HL-60/S4 treated with phorbol 12-myristate 13-acetate at 8.2 ng/mL for 4 days and 3 days (cell line): ENCODE measurements around the gene MID1.

ENCODE experiments used
- in situ Hi-C: fragments of 300-500 bp; cut with MboI; formaldehyde crosslinking; loops from 2 replicates; pipeline ENCODE4 v1.15.0; 2022; ENCODE audit warnings: low sequenced_read_pairs

Gene MID1

GRCh38 chrX:10505726-10506125 is 114.7 kb downstream of the MID1 start:
- in situ Hi-C loops, result no loop called here

- in situ Hi-C loops, result no loop called here
Observed at GRCh38 chrX:10502961-10503360, 117.4 kb downstream of the MID1 start.

GRCh38 chrX:10501611-10502010 is 118.8 kb downstream of the MID1 start:
- in situ Hi-C loops, result no loop called here

- in situ Hi-C loops, result no loop called here
Observed at GRCh38 chrX:10496345-10496965, 123.9 kb downstream of the MID1 start.

GRCh38 chrX:10495677-10496076 is 124.7 kb downstream of the MID1 start:
- in situ Hi-C loops, result no loop called here

- in situ Hi-C loops, result no loop called here
Observed at GRCh38 chrX:10492250-10492649, 128.1 kb downstream of the MID1 start.

GRCh38 chrX:10486373-10486772 is 134.0 kb downstream of the MID1 start:
- in situ Hi-C loops, result no loop called here

GRCh38 chrX:10485326-10485725 is 135.1 kb downstream of the MID1 start:
- in situ Hi-C loops, result no loop called here

- in situ Hi-C loops, result no loop called here
Observed at GRCh38 chrX:10484683-10485247, 135.6 kb downstream of the MID1 start.

GRCh38 chrX:10483191-10483831 is 137.1 kb downstream of the MID1 start:
- in situ Hi-C loops, result no loop called here

- in situ Hi-C loops, result no loop called here
Observed at GRCh38 chrX:10482708-10483107, 137.7 kb downstream of the MID1 start.

GRCh38 chrX:10482261-10482660 is 138.1 kb downstream of the MID1 start:
- in situ Hi-C loops, result no loop called here

- in situ Hi-C loops, result no loop called here
Observed at GRCh38 chrX:10480861-10481260, 139.5 kb downstream of the MID1 start.

- in situ Hi-C loops, result no loop called here
Observed at GRCh38 chrX:10479508-10479907, 140.9 kb downstream of the MID1 start.

- in situ Hi-C loops, result no loop called here
Observed at GRCh38 chrX:10477525-10477924, 142.9 kb downstream of the MID1 start.

GRCh38 chrX:10474913-10475568 is 145.3 kb downstream of the MID1 start:
- in situ Hi-C loops, result no loop called here

GRCh38 chrX:10474510-10474909 is 145.9 kb downstream of the MID1 start:
- in situ Hi-C loops, result no loop called here

- in situ Hi-C loops, result no loop called here
Observed at GRCh38 chrX:10471418-10471817, 149.0 kb downstream of the MID1 start.

GRCh38 chrX:10470009-10470408 is 150.4 kb downstream of the MID1 start:
- in situ Hi-C loops, result no loop called here

GRCh38 chrX:10467793-10468192 is 152.6 kb downstream of the MID1 start:
- in situ Hi-C loops, result no loop called here

- in situ Hi-C loops, result no loop called here
Observed at GRCh38 chrX:10465254-10465653, 155.1 kb downstream of the MID1 start.

- in situ Hi-C loops, result no loop called here
Observed at GRCh38 chrX:10457092-10457491, 163.3 kb downstream of the MID1 start.
